GM12864 (cell line): ENCODE measurements around the gene OR51S1.

Experiments
- DNase-seq: peaks from one replicate; pipeline ENCODE4 v3.0.0-alpha.2; 2011; ENCODE audit warnings: low read depth
- H3K4me3 ChIP-seq: 2 replicates; pipeline ENCODE4 v1.5.1; 2011; ENCODE audit warnings: mild to moderate bottlenecking, low read depth, low read length, control low read depth
- CTCF ChIP-seq: IDR thresholded peaks from 2 replicates; pipeline ENCODE4 v1.5.1; 2011; ENCODE audit warnings: low read depth, mild to moderate bottlenecking, moderate library complexity, low read length, control low read depth, inconsistent platforms; ENCODE audit errors: missing control alignments

Gene OR51S1

GRCh38 chr11:4848908-4849532 is at the start of gene OR51S1:
OR51S1 (minus strand) TSS chr11:4849208; CDS start chr11:4849208, 0 bp downstream.
- no peak within 1 kb of the TSS for H3K4me3 ChIP-seq
- DNase-seq, result no peak
- TF ChIP-seq CTCF, result no peak

- no peak overlapping the region for H3K4me3 ChIP-seq
- no peak for DNase-seq
- TF ChIP-seq CTCF, result peak; percentile 16
Measured at GRCh38 chr11:4891996-4892640, 43.1 kb upstream of the OR51S1 start.

- H3K4me3 ChIP-seq, result no peak overlapping the region
- no peak for DNase-seq
Measured at GRCh38 chr11:4890279-4890678, 41.3 kb upstream of the OR51S1 start.

GRCh38 chr11:4887591-4887990 is 38.6 kb upstream of the OR51S1 start:
- no peak overlapping the region for H3K4me3 ChIP-seq
- DNase-seq, result no peak
- TF ChIP-seq CTCF, result no peak

More at GRCh38 chr11:4890279-4890678, 41.3 kb upstream of the OR51S1 start:
- no peak for TF ChIP-seq CTCF

GRCh38 chr11:4886186-4886585 is 37.2 kb upstream of the OR51S1 start:
- H3K4me3 ChIP-seq, result no peak overlapping the region
- DNase-seq, result no peak
- TF ChIP-seq CTCF, result no peak

GRCh38 chr11:4884361-4884760 is 35.4 kb upstream of the OR51S1 start:
- no peak for DNase-seq
- no peak overlapping the region for H3K4me3 ChIP-seq
- no peak for TF ChIP-seq CTCF

- no peak for DNase-seq
- TF ChIP-seq CTCF, result no peak
- H3K4me3 ChIP-seq, result no peak overlapping the region
Measured at GRCh38 chr11:4882543-4882942, 33.5 kb upstream of the OR51S1 start.
